Measurements from ENCODE around the gene CAGE1. TPM values are rescaled to one million over a fixed set of nuclear protein-coding genes. Genes with fewer than 3 reads are reported as not detected.

CAGE1 gene
- polyA plus RNA-seq, 1 donor (not counting 4 experiments of a cell fraction or from before 2014, with no cell fraction given), result 0.04 TPM

DNA sequence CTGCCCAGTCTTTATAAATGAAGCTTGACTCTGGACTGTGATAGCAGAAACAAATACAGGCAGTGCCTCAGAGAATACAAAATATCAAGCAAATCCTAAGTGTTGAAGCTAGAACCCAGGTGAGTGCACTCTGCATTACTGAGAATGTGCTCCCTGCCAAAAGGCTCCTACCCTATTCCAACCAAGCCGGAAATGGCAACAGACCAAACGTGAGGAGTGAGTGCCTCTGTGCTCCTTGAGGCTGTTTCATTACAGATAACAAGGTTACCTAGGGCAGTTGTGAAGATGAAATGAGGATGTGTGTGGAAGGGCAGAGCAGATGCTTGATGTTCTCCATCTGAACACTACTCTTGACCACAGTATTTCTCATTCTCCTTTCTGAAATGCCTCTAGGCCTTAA lies 105.9 kb downstream of the CAGE1 start:
- Histone ChIP-seq H3K4me1 (ENCODE audit: control insufficient read depth, extremely low read depth, insufficient read depth, low read length) (no peaks in the 10 kb centered on the region), H3K4me3 (ENCODE audit: control insufficient read depth in 2 of 3, extremely low read depth in 1 of 3, insufficient read depth in 2 of 3, low read depth in 1 of 3, low read length in 3 of 3) (no peak overlapping the region), H2AFZ (ENCODE audit: control insufficient read depth, low read length) (no peak overlapping the region), H3K9ac (ENCODE audit: control insufficient read depth, extremely low read depth, insufficient read depth, low read length) (no peak overlapping the region), H3K9me1 (ENCODE audit: control insufficient read depth, extremely low read depth, insufficient read depth, low read length) (no peaks in the 10 kb centered on the region), H3K9me3 (ENCODE audit: control insufficient read depth, low read depth, low read length) (no peaks in the 10 kb centered on the region), H3K4me2 (ENCODE audit: control insufficient read depth, extremely low read depth, insufficient read depth, low read depth, low read length) (no peak overlapping the region), H4K20me1 (ENCODE audit: control insufficient read depth, extremely low read depth, insufficient read depth, low read length) (no peaks in the 10 kb centered on the region), H3K27ac (ENCODE audit: control insufficient read depth, insufficient read depth, low read length) (no peak overlapping the region), H3K79me2 (ENCODE audit: control insufficient read depth, insufficient read depth, low read length) (no peaks in the 10 kb centered on the region), H3K36me3 (ENCODE audit: control insufficient read depth in 2 of 2, extremely low read depth in 1 of 2, insufficient read depth in 2 of 2, low read length in 2 of 2) (peaks cover 6 to 17% of the 10 kb centered on the region in 2 experiments), H3K27me3 (ENCODE audit: control insufficient read depth, extremely low read depth, insufficient read depth, low read length) (no peaks in the 10 kb centered on the region)
- no peak for TF ChIP-seq CTCF (optimal IDR thresholded peaks at IDR 0.05 in 1 of 3, IDR thresholded peaks at IDR 0.05 in 1 of 3, conservative IDR thresholded peaks at IDR 0.05 in 1 of 3; ENCODE audit: extremely low read depth in 1 of 3, insufficient read depth in 2 of 3, low read length in 3 of 3)
- TF ChIP-seq EZH2 (IDR thresholded peaks at IDR 0.05; ENCODE audit: low read length), result no peak
- FAIRE-seq (no peak), DNase-seq (ENCODE audit: low read depth, low spot score) (no peak)
- dilution Hi-C loops (cut with MboI; ENCODE audit: extremely low pct_ligation_motif_present, low sequenced_read_pairs), result loop anchor here (25.0 kb wide), 1 partner anchor 329 kb away; no protein-coding TSS in a partner anchor

DNA sequence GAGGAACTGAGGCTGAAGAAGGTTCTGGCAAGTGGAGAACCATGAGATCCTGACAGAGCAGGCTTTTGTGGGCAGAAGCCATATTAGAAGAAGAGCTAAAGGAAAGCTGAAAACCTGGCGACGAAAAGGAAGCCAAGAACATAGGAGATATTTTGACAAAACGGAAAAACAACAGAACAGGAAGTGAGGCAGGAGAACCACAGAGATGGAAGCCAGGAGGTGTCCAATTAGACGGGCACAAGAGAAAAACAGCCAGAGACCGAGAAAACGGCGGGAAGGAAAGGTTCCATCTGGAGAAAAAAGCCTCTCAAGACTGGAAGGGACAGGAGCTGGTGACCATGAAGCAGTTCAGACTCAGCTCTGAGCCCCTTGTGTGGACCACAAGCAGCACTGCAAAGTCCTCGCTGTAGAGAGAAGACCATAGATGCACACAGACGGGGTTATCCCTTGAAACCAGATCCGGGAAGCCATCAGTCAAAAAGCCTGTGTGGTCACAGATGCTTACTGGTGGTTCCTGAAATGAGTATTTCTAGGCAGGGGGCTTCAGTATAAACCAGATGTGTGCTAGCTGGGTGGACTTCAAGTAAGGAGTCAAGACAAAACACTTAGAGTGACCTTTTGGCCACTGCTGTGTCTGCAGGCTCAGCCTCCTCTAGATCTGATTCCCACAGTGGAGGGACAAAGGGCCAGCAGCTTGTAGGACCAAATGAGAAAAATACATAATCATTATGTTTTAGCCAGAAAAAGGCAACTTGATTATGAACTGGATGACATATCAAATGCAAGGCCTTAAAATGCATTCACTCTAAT lies 107.2 kb downstream of the CAGE1 start:
- Histone ChIP-seq H3K4me1 (ENCODE audit: control insufficient read depth, extremely low read depth, insufficient read depth, low read length) (no peaks in the 10 kb centered on the region), H2AFZ (ENCODE audit: control insufficient read depth, low read length) (no peak overlapping the region), H3K79me2 (ENCODE audit: control insufficient read depth, insufficient read depth, low read length) (no peaks in the 10 kb centered on the region), H3K27me3 (ENCODE audit: control insufficient read depth, extremely low read depth, insufficient read depth, low read length) (no peaks in the 10 kb centered on the region), H3K9me3 (ENCODE audit: control insufficient read depth, low read depth, low read length) (no peaks in the 10 kb centered on the region), H3K4me2 (ENCODE audit: control insufficient read depth, extremely low read depth, insufficient read depth, low read depth, low read length) (no peak overlapping the region), H3K9me1 (ENCODE audit: control insufficient read depth, extremely low read depth, insufficient read depth, low read length) (no peaks in the 10 kb centered on the region), H3K36me3 (ENCODE audit: control insufficient read depth in 2 of 2, extremely low read depth in 1 of 2, insufficient read depth in 2 of 2, low read length in 2 of 2) (peaks cover 6 to 16% of the 10 kb centered on the region in 2 experiments), H4K20me1 (ENCODE audit: control insufficient read depth, extremely low read depth, insufficient read depth, low read length) (no peaks in the 10 kb centered on the region), H3K9ac (ENCODE audit: control insufficient read depth, extremely low read depth, insufficient read depth, low read length) (no peak overlapping the region), H3K4me3 (ENCODE audit: control insufficient read depth in 2 of 3, extremely low read depth in 1 of 3, insufficient read depth in 2 of 3, low read depth in 1 of 3, low read length in 3 of 3) (no peak overlapping the region), H3K27ac (ENCODE audit: control insufficient read depth, insufficient read depth, low read length) (no peak overlapping the region)
- TF ChIP-seq EZH2 (IDR thresholded peaks at IDR 0.05; ENCODE audit: low read length) (no peak), CTCF (optimal IDR thresholded peaks at IDR 0.05 in 1 of 3, IDR thresholded peaks at IDR 0.05 in 1 of 3, conservative IDR thresholded peaks at IDR 0.05 in 1 of 3; ENCODE audit: extremely low read depth in 1 of 3, insufficient read depth in 2 of 3, low read length in 3 of 3) (no peak)
- DNase-seq (ENCODE audit: low read depth, low spot score) (no peak), FAIRE-seq (no peak)
- dilution Hi-C loops (cut with MboI; ENCODE audit: extremely low pct_ligation_motif_present, low sequenced_read_pairs), result loop anchor here (25.0 kb wide), 1 partner anchor 330 kb away; no protein-coding TSS in a partner anchor

Other genes starting within 250 kb of the CAGE1 start
- 88.1 to 188 TPM (median 149 TPM) in 3 replicates for gene SSR1, start 76.5 kb downstream of the CAGE1 start, polyA plus RNA-seq
- gene RIOK1, start 66 bp upstream of the CAGE1 start, polyA plus RNA-seq, result 10.6 to 11.7 TPM (median 11.5 TPM) in 3 replicates
- 254 to 286 TPM (median 255 TPM) in 3 replicates for gene DSP, start 151.9 kb upstream of the CAGE1 start, polyA plus RNA-seq
- gene SNRNP48, start 200.5 kb upstream of the CAGE1 start, polyA plus RNA-seq, result 5.9 to 12.2 TPM (median 6.1 TPM) in 3 replicates

Data from keratinocyte (primary cell).